ENCODE data around the gene PBX1. TPM values are rescaled to one million over a fixed set of nuclear protein-coding genes. Genes with fewer than 3 reads are reported as not detected.

The PBX1 gene
- total and polyA plus RNA-seq, 2 donors (not counting 3 experiments of a cell fraction or from before 2014, with no cell fraction given) = 10.7 to 24.1 TPM

GRCh38 chr1:164633997-164634396 lies 75.0 kb downstream of the PBX1 start:
- Histone ChIP-seq H3K36me3 (ENCODE audit: control insufficient read depth in 2 of 2, extremely low read depth in 1 of 2, insufficient read depth in 2 of 2, low read length in 2 of 2) (no peaks in the 10 kb centered on the region), H3K9ac (replicated peaks; ENCODE audit: extremely low read depth, insufficient read depth, low read length) (no peak overlapping the region), H4K20me1 (replicated peaks; ENCODE audit: control insufficient read depth, extremely low read depth, insufficient read depth, low read length) (no peaks in the 10 kb centered on the region), H3K27me3 (ENCODE audit: control insufficient read depth in 2 of 2, insufficient read depth in 2 of 2, low read length in 2 of 2) (no peaks in the 10 kb centered on the region), H3K4me2 (ENCODE audit: insufficient read depth, low read length) (no peak overlapping the region), H3K9me1 (replicated peaks; ENCODE audit: control insufficient read depth, extremely low read depth, insufficient read depth, low read length) (no peaks in the 10 kb centered on the region), H3K79me2 (ENCODE audit: control insufficient read depth, insufficient read depth, low read length) (no peaks in the 10 kb centered on the region), H3K9me3 (replicated peaks; ENCODE audit: control insufficient read depth, insufficient read depth, low read length) (no peaks in the 10 kb centered on the region), H3K27ac (ENCODE audit: insufficient read depth, low read depth, low read length) (no peak overlapping the region), H2AFZ (ENCODE audit: low read depth, low read length) (no peak overlapping the region), H3K4me1 (ENCODE audit: control insufficient read depth, extremely low read depth, insufficient read depth, low read length) (no peaks in the 10 kb centered on the region), H3K4me3 (replicated peaks in 1 of 3; ENCODE audit: insufficient read depth in 1 of 3, low read depth in 1 of 3, low read length in 3 of 3) (no peak overlapping the region)
- TF ChIP-seq EZH2 (IDR thresholded peaks at IDR 0.05; ENCODE audit: borderline replicate concordance, low read depth, low read length, severe bottlenecking) (no peak), FOS (IDR thresholded peaks at IDR 0.05; ENCODE audit: borderline replicate concordance, insufficient read depth, low read length) (no peak), MYC (IDR thresholded peaks at IDR 0.05; ENCODE audit: low read depth, low read length) (no peak), POLR2A (IDR thresholded peaks at IDR 0.05; ENCODE audit: low read depth, low read length) (no peak)
- TF ChIP-seq, protein P1, sequence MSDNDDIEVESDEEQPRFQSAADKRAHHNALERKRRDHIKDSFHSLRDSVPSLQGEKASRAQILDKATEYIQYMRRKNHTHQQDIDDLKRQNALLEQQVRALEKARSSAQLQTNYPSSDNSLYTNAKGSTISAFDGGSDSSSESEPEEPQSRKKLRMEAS (IDR thresholded peaks at IDR 0.05; ENCODE audit: insufficient read depth, insufficient read length) = no peak
- dilution Hi-C loops (cut with MboI; ENCODE audit: extremely low pct_ligation_motif_present, low sequenced_read_pairs) = no loop called here
- no TSS peak for BruUV-seq (replicated peaks)
- POLR2A ChIA-PET = no interaction called here
- CTCF ChIA-PET = interaction anchor here (2.1 kb wide), 1 partner anchor 9 kb away, joined by 14 read pairs; no protein-coding TSS in a partner anchor
- FAIRE-seq (no peak), DNase-seq (ENCODE audit: low read depth, low spot score) (no peak)
- intact Hi-C loops (cut with micrococcal nuclease) = no loop called here

GRCh38 chr1:164635059-164635802 lies 76.2 kb downstream of the PBX1 start:
- H3K27ac ChIP-seq (ENCODE audit: insufficient read depth, low read depth, low read length) = no peak overlapping the region
- DNase-seq (ENCODE audit: low read depth, low spot score) = no peak
- TF ChIP-seq FOS (IDR thresholded peaks at IDR 0.05; ENCODE audit: borderline replicate concordance, insufficient read depth, low read length) (no peak), GATA2 (IDR thresholded peaks at IDR 0.05; ENCODE audit: insufficient read depth, insufficient read length, low read depth, low read length) (no peak), POLR2AphosphoS5 (IDR thresholded peaks at IDR 0.05; ENCODE audit: insufficient read depth, low read depth, low read length) (no peak), EZH2 (IDR thresholded peaks at IDR 0.05; ENCODE audit: borderline replicate concordance, low read depth, low read length, severe bottlenecking) (no peak), MYC (IDR thresholded peaks at IDR 0.05; ENCODE audit: low read depth, low read length) (no peak), POLR2A (IDR thresholded peaks at IDR 0.05; ENCODE audit: low read depth, low read length) (no peak), JUN (IDR thresholded peaks at IDR 0.05; ENCODE audit: borderline replicate concordance, insufficient read depth, insufficient read length, low read depth) (no peak)
- TF ChIP-seq, protein P2, sequence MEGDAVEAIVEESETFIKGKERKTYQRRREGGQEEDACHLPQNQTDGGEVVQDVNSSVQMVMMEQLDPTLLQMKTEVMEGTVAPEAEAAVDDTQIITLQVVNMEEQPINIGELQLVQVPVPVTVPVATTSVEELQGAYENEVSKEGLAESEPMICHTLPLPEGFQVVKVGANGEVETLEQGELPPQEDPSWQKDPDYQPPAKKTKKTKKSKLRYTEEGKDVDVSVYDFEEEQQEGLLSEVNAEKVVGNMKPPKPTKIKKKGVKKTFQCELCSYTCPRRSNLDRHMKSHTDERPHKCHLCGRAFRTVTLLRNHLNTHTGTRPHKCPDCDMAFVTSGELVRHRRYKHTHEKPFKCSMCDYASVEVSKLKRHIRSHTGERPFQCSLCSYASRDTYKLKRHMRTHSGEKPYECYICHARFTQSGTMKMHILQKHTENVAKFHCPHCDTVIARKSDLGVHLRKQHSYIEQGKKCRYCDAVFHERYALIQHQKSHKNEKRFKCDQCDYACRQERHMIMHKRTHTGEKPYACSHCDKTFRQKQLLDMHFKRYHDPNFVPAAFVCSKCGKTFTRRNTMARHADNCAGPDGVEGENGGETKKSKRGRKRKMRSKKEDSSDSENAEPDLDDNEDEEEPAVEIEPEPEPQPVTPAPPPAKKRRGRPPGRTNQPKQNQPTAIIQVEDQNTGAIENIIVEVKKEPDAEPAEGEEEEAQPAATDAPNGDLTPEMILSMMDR (IDR thresholded peaks at IDR 0.05; ENCODE audit: extremely low read depth in 1 of 2, insufficient read depth in 1 of 2, low read depth in 1 of 2, low read length in 2 of 2) = no peak
- TF ChIP-seq, protein P1 (IDR thresholded peaks at IDR 0.05; ENCODE audit: insufficient read depth, insufficient read length) = no peak
- no peak overlapping the region for H3K4me3 ChIP-seq (replicated peaks in 1 of 3; ENCODE audit: insufficient read depth in 1 of 3, low read depth in 1 of 3, low read length in 3 of 3)
- ChIA-PET POLR2A (no interaction called here), CTCF (interaction anchor here (2.1 kb wide), 1 partner anchor 10 kb away, joined by 14 read pairs; no protein-coding TSS in a partner anchor)
- intact Hi-C loops (cut with micrococcal nuclease) = no loop called here
- no peak overlapping the region for H3K9ac ChIP-seq (replicated peaks; ENCODE audit: extremely low read depth, insufficient read depth, low read length)
- H4K20me1 ChIP-seq (replicated peaks; ENCODE audit: control insufficient read depth, extremely low read depth, insufficient read depth, low read length) = no peaks in the 10 kb centered on the region
- no peaks in the 10 kb centered on the region for H3K9me1 ChIP-seq (replicated peaks; ENCODE audit: control insufficient read depth, extremely low read depth, insufficient read depth, low read length)
- no peak overlapping the region for H3K4me2 ChIP-seq (ENCODE audit: insufficient read depth, low read length)
- H3K9me3 ChIP-seq (replicated peaks; ENCODE audit: control insufficient read depth, insufficient read depth, low read length) = no peaks in the 10 kb centered on the region
- H2AFZ ChIP-seq (ENCODE audit: low read depth, low read length) = no peak overlapping the region
- no peak for FAIRE-seq
- H3K36me3 ChIP-seq (ENCODE audit: control insufficient read depth in 2 of 2, extremely low read depth in 1 of 2, insufficient read depth in 2 of 2, low read length in 2 of 2) = no peaks in the 10 kb centered on the region
- H3K4me1 ChIP-seq (ENCODE audit: control insufficient read depth, extremely low read depth, insufficient read depth, low read length) = no peaks in the 10 kb centered on the region
- dilution Hi-C loops (cut with MboI; ENCODE audit: extremely low pct_ligation_motif_present, low sequenced_read_pairs) = no loop called here
- H3K27me3 ChIP-seq (ENCODE audit: control insufficient read depth in 2 of 2, insufficient read depth in 2 of 2, low read length in 2 of 2) = no peaks in the 10 kb centered on the region
- no peaks in the 10 kb centered on the region for H3K79me2 ChIP-seq (ENCODE audit: control insufficient read depth, insufficient read depth, low read length)
- no TSS peak for BruUV-seq (replicated peaks)
